Karpas-422 (cell line): ENCODE measurements around the gene C17orf113. TPM values are rescaled to one million over a fixed set of nuclear protein-coding genes. Genes with fewer than 3 reads are reported as not detected.

Source experiments
- DNase-seq: peaks from one replicate; pipeline ENCODE4 v3.0.0-alpha.2; 2015
- H2AFZ ChIP-seq: fragments of 200-600 bp; sonication (generic); 2 replicates; pipeline ENCODE4 v1.6.1; 2014; ENCODE audit warnings: antibody characterized with exemption, low read length, mixed read lengths
- H3K27ac ChIP-seq: fragments of 200-600 bp; sonication (generic); 2 replicates; pipeline ENCODE4 v1.5.1; 2014; ENCODE audit warnings: mild to moderate bottlenecking, low read length, moderate library complexity
- H3K27me3 ChIP-seq: fragments of 200-600 bp; sonication (generic); 2 replicates; pipeline ENCODE4 v1.6.1; 2014; ENCODE audit warnings: low read length, mixed read lengths
- H3K36me3 ChIP-seq: fragments of 200-600 bp; sonication (generic); 2 replicates; pipeline ENCODE4 v1.6.1; 2014; ENCODE audit warnings: low read length, mixed read lengths; ENCODE audit not compliant: insufficient read depth
- H3K4me1 ChIP-seq: fragments of 200-600 bp; sonication (generic); 2 replicates; pipeline ENCODE4 v1.6.1; 2014; ENCODE audit warnings: mild to moderate bottlenecking, low read length, mixed read lengths
- H3K4me2 ChIP-seq: fragments of 200-600 bp; sonication (generic); 2 replicates; pipeline ENCODE4 v1.6.1; 2014; ENCODE audit warnings: low read length, low read depth, mild to moderate bottlenecking; ENCODE audit not compliant: poor library complexity, severe bottlenecking
- H3K4me3 ChIP-seq: fragments of 200-600 bp; sonication (generic); 2 replicates; pipeline ENCODE4 v1.5.1; 2014; ENCODE audit warnings: mild to moderate bottlenecking, antibody characterized with exemption, low read length, mixed read lengths
- H3K79me2 ChIP-seq: fragments of 200-600 bp; sonication (generic); 2 replicates; pipeline ENCODE4 v1.6.1; 2014; ENCODE audit warnings: mild to moderate bottlenecking, low read length, mixed read lengths
- H3K9ac ChIP-seq: fragments of 200-600 bp; sonication (generic); 2 replicates; pipeline ENCODE4 v1.6.0; 2014; ENCODE audit warnings: low read length
- H3K9me2 ChIP-seq: fragments of 200-600 bp; sonication (generic), shearing (Covaris generic); replicated peaks from 2 replicates; pipeline ENCODE4 v1.6.0; 2014; ENCODE audit warnings: mild to moderate bottlenecking, low read length, moderate library complexity; ENCODE audit not compliant: insufficient read depth
- H3K9me3 ChIP-seq: fragments of 300-700, 200-600 bp; sonication (generic); 2 replicates; pipeline ENCODE4 v1.6.1; 2014; ENCODE audit warnings: low read length, mixed read lengths
- H4K20me1 ChIP-seq: fragments of 200-600 bp; sonication (generic); 2 replicates; pipeline ENCODE4 v1.6.1; 2014; ENCODE audit warnings: mild to moderate bottlenecking, antibody characterized with exemption, low read length, low read depth; ENCODE audit not compliant: insufficient read depth
- total RNA-seq: library from RNA; depleted of rRNA; stranded (reverse); fragments of >200 nt; shearing (Covaris generic); gene quantifications from 2 replicates; pipeline ENCODE4 v1.2.3, GENCODE V29; 2014; ENCODE audit warnings: low replicate concordance

Gene C17orf113
- total RNA-seq, 1 experiment from 2014 or later, result not detected

DNA sequence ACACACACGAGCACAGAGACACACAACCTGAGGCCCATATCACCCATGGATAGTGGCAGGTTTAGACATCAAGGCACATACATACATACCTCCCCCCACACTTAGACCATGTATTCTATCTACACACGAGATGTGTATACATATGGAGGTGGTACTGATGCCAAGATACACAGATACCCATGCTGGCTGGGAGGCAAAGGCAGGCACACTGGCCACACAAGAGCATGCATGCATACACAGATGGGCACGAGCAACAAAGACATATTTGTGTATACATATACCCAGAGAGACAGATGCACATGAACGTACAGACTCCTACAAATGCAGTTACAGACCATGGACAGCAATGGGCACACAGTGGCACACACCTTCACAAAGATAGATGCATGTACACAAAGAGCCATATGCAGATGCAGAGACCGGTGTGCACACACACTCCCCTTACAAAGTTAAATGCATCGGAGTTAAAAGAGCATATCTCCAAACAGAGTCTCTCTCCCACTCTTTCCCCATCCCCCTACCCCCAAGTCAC lies 2.0 kb upstream of the C17orf113 start:
- H3K36me3 ChIP-seq, result no peaks in the 10 kb centered on the region
- H3K27ac ChIP-seq, result no peak overlapping the region
- H3K9me3 ChIP-seq, result no peaks in the 10 kb centered on the region
- no peak overlapping the region for H2AFZ ChIP-seq
- H3K4me1 ChIP-seq, result no peaks in the 10 kb centered on the region
- no peaks in the 10 kb centered on the region for H3K9me2 ChIP-seq
- no peak for DNase-seq
- no peaks in the 10 kb centered on the region for H3K79me2 ChIP-seq
- H3K4me3 ChIP-seq, result no peak overlapping the region
- H3K27me3 ChIP-seq, result no peaks in the 10 kb centered on the region
- no peak overlapping the region for H3K4me2 ChIP-seq
- H3K9ac ChIP-seq, result no peak overlapping the region
- H4K20me1 ChIP-seq, result no peaks in the 10 kb centered on the region

DNA sequence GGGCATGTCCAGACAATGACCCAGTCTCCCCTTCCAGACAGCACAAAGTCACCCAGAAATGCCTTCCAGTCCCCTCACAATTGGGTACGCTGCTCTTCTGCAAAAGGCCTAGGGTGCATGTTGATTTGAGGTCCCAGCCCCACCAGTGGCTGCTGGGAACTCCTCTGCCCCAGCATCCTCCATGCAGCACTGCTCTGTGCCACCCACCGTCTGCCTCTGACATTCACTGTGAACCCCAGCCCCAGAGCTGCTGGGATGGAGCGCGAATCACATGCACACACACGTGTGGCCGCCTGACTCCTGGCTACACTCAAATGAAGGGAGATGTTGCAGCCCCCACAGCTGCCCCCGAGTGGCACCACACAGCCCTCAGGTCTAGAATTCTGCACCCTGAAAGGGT lies 1.2 kb upstream of the C17orf113 start:
- H3K4me2 ChIP-seq, result no peak overlapping the region
- no peak for DNase-seq
- no peak overlapping the region for H2AFZ ChIP-seq

DNA sequence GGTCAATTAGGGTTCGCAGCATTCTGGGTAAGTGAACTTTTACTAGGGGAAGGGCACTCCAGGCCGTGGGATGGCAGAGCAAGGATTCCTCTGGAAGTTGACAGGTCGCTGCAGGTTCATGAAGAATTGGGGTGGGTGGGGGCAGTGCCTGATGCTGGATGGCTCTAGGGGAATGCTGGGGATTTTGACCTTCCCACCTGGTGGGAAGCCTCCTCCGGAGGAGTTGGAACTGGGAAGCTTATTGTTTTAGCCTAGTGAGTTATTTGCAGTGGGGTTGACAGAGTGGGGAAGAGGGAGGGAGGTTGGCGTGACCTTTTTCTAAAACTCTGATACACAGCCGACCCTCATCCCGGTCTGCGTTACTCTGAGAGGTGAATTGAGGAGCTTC lies 606 bp upstream of the C17orf113 start:
- H2AFZ ChIP-seq, result no peak overlapping the region
- no peaks in the 10 kb centered on the region for H3K27me3 ChIP-seq
- no peaks in the 10 kb centered on the region for H3K4me1 ChIP-seq
- H3K9ac ChIP-seq, result no peak overlapping the region
- no peak overlapping the region for H3K27ac ChIP-seq
- H3K9me2 ChIP-seq, result no peaks in the 10 kb centered on the region
- H3K79me2 ChIP-seq, result no peaks in the 10 kb centered on the region
- H3K36me3 ChIP-seq, result no peaks in the 10 kb centered on the region
- no peak overlapping the region for H3K4me2 ChIP-seq
- no peak overlapping the region for H3K4me3 ChIP-seq
- DNase-seq, result no peak
- H3K9me3 ChIP-seq, result no peaks in the 10 kb centered on the region
- no peaks in the 10 kb centered on the region for H4K20me1 ChIP-seq

More for the DNA sequence above, 1.2 kb upstream of the C17orf113 start:
- H4K20me1 ChIP-seq, result no peaks in the 10 kb centered on the region
- H3K4me1 ChIP-seq, result no peaks in the 10 kb centered on the region
- no peaks in the 10 kb centered on the region for H3K9me2 ChIP-seq
- no peaks in the 10 kb centered on the region for H3K36me3 ChIP-seq
- H3K9me3 ChIP-seq, result no peaks in the 10 kb centered on the region
- H3K27me3 ChIP-seq, result no peaks in the 10 kb centered on the region
- H3K9ac ChIP-seq, result no peak overlapping the region
- no peak overlapping the region for H3K27ac ChIP-seq
- H3K79me2 ChIP-seq, result no peaks in the 10 kb centered on the region
- no peak overlapping the region for H3K4me3 ChIP-seq

DNA sequence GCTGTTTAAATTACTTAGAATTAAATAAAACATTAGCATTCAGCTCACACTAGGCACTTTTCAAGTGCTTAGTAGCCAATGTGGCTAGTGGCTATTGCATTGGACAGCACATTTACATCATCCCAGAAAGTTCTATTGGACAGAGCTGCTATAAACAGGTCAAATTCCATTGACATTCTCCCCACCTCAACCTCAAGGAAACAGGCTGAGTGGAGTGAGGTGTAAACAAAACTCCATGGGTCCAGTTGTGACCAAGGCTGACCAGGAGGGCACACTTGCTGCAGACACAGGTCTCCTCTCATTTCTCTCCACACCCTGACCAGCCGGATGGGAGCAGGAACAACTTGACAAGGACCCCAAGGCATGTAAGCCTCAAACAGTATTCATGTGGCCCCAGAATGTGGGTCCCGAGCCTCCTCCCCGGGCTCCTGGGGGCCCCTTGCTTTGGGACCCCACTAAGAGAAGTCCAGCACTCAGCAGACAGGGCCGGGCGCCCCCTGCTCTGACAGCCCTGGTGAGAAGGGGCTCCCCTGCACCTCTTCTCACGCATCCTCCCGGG lies 488 bp downstream of the C17orf113 start:
- Histone ChIP-seq H3K9me2 (no peaks in the 10 kb centered on the region), H3K36me3 (no peaks in the 10 kb centered on the region), H3K9ac (no peak overlapping the region), H3K9me3 (no peaks in the 10 kb centered on the region), H3K79me2 (no peaks in the 10 kb centered on the region), H2AFZ (no peak overlapping the region), H3K27ac (no peak overlapping the region), H4K20me1 (no peaks in the 10 kb centered on the region), H3K4me2 (no peak overlapping the region), H3K4me1 (no peaks in the 10 kb centered on the region), H3K27me3 (no peaks in the 10 kb centered on the region), H3K4me3 (no peak overlapping the region)
- no peak for DNase-seq

DNA sequence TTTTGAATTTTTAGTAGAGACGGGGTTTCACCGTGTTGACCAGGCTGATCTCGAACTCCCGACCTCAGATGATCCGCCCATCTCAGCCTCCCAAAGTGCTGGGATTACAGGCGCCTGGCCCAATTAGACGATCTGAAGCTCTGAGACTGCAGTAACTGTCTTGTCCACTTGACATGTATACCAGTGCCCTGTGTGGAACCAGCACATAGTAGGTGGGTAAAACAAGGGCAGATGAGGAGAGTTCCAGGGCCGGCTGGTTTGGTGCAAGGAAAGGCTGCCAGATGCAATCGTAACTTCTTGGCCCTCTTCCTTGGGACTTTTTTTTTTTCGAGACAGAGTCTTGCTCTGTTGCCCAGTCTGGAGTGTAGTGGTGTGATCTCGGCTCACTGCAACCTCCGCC lies 3.1 kb downstream of the C17orf113 start:
- H3K9me2 ChIP-seq, result no peaks in the 10 kb centered on the region
- H3K79me2 ChIP-seq, result no peaks in the 10 kb centered on the region

DNA sequence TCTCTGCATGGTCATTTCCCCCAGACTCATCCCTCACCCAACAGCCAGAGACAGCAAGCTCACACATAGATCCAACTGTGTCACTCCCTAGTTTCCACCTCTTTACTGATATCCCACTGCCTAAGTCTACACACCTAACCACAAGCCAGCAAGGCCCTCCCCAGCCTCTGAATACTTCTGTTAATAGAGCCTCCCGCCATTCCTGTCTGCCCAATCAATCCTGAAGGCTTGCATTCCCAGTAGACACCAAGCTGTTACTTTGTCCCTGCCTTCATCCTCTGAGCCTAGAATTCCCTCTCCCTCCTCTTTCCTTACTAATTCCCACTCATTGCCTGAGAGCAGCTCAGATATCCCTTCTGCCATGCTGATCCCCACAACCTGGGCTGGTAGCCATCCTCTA lies 4.7 kb downstream of the C17orf113 start:
- no peaks in the 10 kb centered on the region for H3K4me1 ChIP-seq
- no peak overlapping the region for H3K9ac ChIP-seq
- H3K79me2 ChIP-seq, result no peaks in the 10 kb centered on the region
- no peak for DNase-seq
- H2AFZ ChIP-seq, result no peak overlapping the region
- H3K4me2 ChIP-seq, result no peak overlapping the region
- no peaks in the 10 kb centered on the region for H3K9me3 ChIP-seq
- H3K27ac ChIP-seq, result no peak overlapping the region
- H4K20me1 ChIP-seq, result no peaks in the 10 kb centered on the region
- no peak overlapping the region for H3K4me3 ChIP-seq
- no peaks in the 10 kb centered on the region for H3K27me3 ChIP-seq
- H3K36me3 ChIP-seq, result no peaks in the 10 kb centered on the region
- no peaks in the 10 kb centered on the region for H3K9me2 ChIP-seq

More for the DNA sequence above, 3.1 kb downstream of the C17orf113 start:
- H3K4me2 ChIP-seq, result no peak overlapping the region
- no peak overlapping the region for H2AFZ ChIP-seq
- H3K4me1 ChIP-seq, result no peaks in the 10 kb centered on the region
- H3K9ac ChIP-seq, result no peak overlapping the region
- H3K4me3 ChIP-seq, result no peak overlapping the region
- DNase-seq, result no peak
- no peaks in the 10 kb centered on the region for H4K20me1 ChIP-seq
- H3K27me3 ChIP-seq, result no peaks in the 10 kb centered on the region
- no peaks in the 10 kb centered on the region for H3K36me3 ChIP-seq
- no peaks in the 10 kb centered on the region for H3K9me3 ChIP-seq
- no peak overlapping the region for H3K27ac ChIP-seq

DNA sequence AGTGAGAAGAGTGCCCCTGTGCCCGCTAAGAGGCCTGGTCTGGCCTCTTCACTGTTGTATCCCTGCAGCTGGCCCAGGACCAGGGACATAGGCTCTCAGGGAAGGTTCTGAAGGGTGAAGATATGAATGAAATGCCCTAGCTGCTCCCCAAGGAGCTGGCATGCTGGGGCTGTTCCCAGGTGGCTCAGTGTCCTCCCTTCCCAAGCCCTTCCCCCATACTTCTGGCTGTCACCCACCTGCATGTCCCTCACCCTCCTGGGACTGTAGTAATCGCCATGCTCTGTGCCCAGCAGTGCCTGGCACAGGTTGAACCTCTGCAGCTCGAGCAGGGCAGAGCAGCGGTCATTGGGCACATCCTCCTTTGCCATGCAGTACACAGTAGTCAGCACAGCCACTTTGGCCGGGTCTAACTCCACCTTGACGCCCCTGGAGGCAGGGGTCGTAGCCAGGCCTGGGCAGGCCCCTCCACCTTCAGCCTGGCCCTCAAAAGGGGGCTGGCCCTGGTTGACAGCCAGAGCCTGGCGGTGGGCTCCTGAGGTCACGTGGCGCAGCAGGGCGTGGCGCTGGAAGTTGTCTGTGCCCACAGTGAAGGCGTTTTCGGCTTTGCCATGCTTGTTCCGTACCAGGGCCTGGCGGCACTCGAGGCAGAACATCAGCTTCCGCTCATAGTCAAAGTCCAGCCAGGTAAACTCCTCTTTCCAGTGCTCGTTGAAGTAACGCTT lies 7.6 kb downstream of the C17orf113 start:
- Histone ChIP-seq H3K4me3 (no peak overlapping the region), H4K20me1 (no peaks in the 10 kb centered on the region), H3K9ac (no peak overlapping the region), H3K36me3 (no peaks in the 10 kb centered on the region), H3K4me1 (no peaks in the 10 kb centered on the region), H3K9me2 (no peaks in the 10 kb centered on the region), H3K9me3 (no peaks in the 10 kb centered on the region), H3K79me2 (no peaks in the 10 kb centered on the region), H3K27me3 (no peaks in the 10 kb centered on the region), H3K4me2 (no peak overlapping the region), H2AFZ (no peak overlapping the region), H3K27ac (no peak overlapping the region)
- no peak for DNase-seq

DNA sequence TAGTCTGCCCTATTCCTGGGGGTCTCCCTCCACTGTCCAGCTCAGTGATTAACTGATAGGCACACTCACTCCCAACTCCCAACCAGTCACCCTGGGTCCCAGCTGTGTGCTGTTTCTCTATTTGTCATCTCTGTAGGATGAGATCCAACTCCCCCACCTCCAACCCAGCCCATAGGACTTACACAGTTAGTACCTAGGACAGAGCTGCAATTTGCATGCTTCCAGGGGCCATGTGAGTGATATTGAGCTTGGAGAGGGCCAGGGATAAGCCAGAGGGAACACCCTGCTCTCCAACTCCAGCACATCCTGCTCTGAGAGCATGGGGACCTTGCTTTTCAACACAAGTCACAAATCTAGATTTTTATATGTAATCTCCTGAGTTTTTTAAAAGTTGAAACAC lies 8.8 kb downstream of the C17orf113 start:
- H3K4me2 ChIP-seq, result no peak overlapping the region
- H3K79me2 ChIP-seq, result no peaks in the 10 kb centered on the region
- no peaks in the 10 kb centered on the region for H3K36me3 ChIP-seq
- DNase-seq, result no peak
- no peak overlapping the region for H2AFZ ChIP-seq
- H3K27me3 ChIP-seq, result no peaks in the 10 kb centered on the region
- H3K27ac ChIP-seq, result no peak overlapping the region
- H3K4me1 ChIP-seq, result no peaks in the 10 kb centered on the region
- H4K20me1 ChIP-seq, result no peaks in the 10 kb centered on the region
- H3K9me3 ChIP-seq, result no peaks in the 10 kb centered on the region
- H3K4me3 ChIP-seq, result no peak overlapping the region
- no peaks in the 10 kb centered on the region for H3K9me2 ChIP-seq
- no peak overlapping the region for H3K9ac ChIP-seq
